ENCODE measurements around the gene CRB1.

GRCh38 chr1:197394831-197395608, 127.0 kb downstream of the CRB1 start:
- TF ChIP-seq EZH2 (IDR thresholded peaks at IDR 0.05; ENCODE audit: low read depth, unreplicated experiment) (no peak), POLR2AphosphoS5 (IDR thresholded peaks at IDR 0.05; ENCODE audit: low read depth) (no peak), ZNF114 (CRISPR knock-in tag; IDR thresholded peaks at IDR 0.05) (no peak), CTCF (conservative IDR thresholded peaks at IDR 0.05; ENCODE audit: low read depth in 2 of 2) (no peak), REST (IDR thresholded peaks at IDR 0.05; ENCODE audit: unreplicated experiment) (no peak), EZH2phosphoT487 (IDR thresholded peaks at IDR 0.05; ENCODE audit: unreplicated experiment) (no peak), CREB1 (CRISPR knock-in tag; IDR thresholded peaks at IDR 0.05; ENCODE audit: low read depth) (no peak), JUNB (IDR thresholded peaks at IDR 0.05; ENCODE audit: unreplicated experiment) (no peak)
- TF ChIP-seq, protein P1, sequence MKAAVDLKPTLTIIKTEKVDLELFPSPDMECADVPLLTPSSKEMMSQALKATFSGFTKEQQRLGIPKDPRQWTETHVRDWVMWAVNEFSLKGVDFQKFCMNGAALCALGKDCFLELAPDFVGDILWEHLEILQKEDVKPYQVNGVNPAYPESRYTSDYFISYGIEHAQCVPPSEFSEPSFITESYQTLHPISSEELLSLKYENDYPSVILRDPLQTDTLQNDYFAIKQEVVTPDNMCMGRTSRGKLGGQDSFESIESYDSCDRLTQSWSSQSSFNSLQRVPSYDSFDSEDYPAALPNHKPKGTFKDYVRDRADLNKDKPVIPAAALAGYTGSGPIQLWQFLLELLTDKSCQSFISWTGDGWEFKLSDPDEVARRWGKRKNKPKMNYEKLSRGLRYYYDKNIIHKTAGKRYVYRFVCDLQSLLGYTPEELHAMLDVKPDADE (IDR thresholded peaks at IDR 0.05): no peak
